HL-60/S4 treated with phorbol 12-myristate 13-acetate at 8.2 ng/mL for 4 days and 3 days (cell line): Measurements from ENCODE around the gene ZRANB1.
"Not testable (repeated sequence)": the region's sequence is repeated elsewhere in the genome, so short reads cannot be mapped to it uniquely, and the experiment has no call there.

Experiments used
- in situ Hi-C: fragments of 300-500 bp; cut with MboI; formaldehyde crosslinking; loops from 2 replicates; pipeline ENCODE4 v1.15.0; 2022; ENCODE audit warnings: low sequenced_read_pairs

Gene ZRANB1

DNA sequence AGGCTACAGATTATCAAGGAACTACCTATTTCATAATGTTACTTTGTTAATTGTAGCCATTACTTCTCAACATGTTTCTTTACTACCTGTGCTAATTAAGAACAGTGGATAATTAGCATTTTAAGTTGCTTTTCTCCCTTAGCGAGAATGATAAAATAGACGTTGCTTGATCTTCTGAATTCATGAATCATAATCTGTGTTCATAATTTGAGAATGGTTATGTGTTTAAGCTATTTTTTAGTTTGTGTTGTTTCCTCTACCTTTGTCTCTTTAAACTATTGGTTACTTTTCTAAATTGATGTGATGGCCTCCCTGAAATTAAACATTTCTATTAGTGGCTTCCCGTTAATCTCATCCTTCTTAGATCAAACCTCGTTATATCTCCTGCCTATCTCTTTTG lies at the start of gene ZRANB1:
TSS of gene ZRANB1 (plus strand) at position 301 of the 400 bp plus-strand sequence. CDS start 371 bp downstream, outside the sequence.
- in situ Hi-C loops = no loop called here

DNA sequence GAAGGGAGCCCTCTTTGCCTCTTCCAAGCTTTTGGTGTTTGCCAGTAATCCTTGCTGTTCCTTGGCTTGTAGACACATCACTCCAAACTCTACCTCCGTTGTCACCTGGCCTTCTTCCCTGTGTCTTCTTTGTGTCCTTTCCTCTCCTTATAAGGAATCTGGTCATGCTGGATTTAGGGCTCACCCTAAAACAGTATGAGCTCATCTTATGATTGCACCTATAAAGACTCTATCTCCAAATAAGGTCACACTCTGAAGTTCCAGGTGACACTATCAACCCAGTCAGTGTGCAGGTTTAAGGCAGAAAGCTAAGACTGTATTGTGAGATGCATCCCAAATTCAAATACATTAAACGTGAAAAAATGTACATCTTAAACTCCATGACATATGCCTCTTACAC lies 49.0 kb upstream of the ZRANB1 start:
- in situ Hi-C loops = no loop called here

GRCh38 chr10:124894569-124895215 lies 47.2 kb upstream of the ZRANB1 start:
- in situ Hi-C loops = no loop called here

- in situ Hi-C loops = no loop called here
Observed at GRCh38 chr10:124896751-124897150, 45.2 kb upstream of the ZRANB1 start.

DNA sequence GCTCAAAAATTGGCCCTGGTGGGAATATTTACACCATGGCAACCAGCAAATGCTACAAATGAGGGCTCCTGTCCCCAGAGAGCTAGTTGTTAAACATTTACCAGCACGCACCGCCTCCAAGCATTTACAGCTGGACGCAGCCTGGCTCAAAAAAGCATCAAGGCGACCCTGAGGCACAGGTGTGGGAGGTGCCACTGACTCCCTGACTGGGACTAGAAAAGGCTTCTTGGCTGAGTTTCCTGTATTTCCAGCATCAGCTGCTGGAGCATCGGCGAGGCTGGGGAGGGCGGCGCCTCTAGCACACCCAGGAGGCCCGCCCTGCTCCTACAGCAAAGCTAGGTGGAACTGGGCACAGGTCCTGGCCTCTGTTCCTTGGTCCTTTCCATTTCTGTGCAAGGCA lies 43.5 kb upstream of the ZRANB1 start:
- in situ Hi-C loops = no loop called here

DNA sequence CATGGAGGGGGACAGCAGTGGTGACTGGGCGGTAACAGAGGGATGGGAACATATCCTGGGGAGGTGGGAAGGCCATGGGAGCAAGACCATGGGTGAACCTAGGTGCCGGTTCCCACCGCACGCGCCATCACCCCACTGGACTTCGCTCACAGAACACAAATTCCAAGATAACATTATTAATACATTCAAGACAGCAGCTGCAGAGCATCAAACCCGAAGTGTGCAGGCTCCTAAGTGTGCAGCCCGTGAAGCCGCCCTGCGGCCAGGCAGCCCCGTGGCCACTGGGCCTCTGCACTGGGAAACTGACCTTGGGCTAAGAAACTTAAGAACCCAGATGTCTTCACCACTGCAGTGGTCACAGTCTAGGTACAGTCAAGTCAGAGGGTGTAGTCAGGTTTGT lies 42.8 kb upstream of the ZRANB1 start:
- in situ Hi-C loops = no loop called here

- in situ Hi-C loops = no loop called here
Observed at GRCh38 chr10:124902462-124902861, 39.5 kb upstream of the ZRANB1 start.

- in situ Hi-C loops = no loop called here
Observed at GRCh38 chr10:124903111-124903510, 38.8 kb upstream of the ZRANB1 start.

DNA sequence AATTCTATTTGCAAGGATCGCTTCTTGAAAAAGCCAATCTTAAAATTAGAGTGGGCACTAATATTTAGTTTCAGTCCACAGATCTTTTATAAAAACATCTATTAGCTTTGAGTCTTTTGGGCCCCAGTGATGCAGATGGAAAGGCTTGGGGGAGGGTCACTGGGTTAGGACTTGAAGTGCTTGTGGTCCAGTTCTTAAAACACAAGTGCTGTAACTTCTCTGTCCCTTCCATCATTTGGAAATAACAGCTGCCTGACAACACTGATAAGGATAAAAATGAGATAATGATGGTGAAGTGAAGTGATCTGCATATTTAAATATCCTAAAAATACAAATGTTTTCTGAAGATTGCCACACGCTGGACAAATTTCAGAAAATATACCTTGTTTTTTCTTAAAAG lies 37.1 kb upstream of the ZRANB1 start:
- in situ Hi-C loops = no loop called here

DNA sequence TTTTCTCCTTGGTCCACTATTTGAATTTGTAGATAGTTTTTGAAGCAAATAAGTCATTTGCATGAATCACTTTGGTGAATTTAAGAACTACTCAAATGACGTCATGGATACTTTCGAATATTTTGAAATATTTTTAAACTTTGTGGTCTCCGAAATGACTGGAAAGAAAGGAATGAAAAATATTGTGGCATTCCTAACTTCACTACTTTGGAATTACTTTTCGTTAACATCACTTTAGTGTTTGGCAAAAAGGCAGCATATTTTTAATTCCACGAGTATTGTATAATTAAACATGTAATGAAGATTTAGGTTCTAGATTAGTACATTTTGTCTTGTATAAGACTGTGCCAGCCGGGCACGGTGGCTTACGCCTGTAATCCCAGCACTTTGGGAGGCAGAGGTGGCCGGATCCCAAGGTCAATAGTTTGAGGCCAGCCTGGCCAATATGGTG lies 35.3 kb upstream of the ZRANB1 start:
- in situ Hi-C loops = no loop called here

GRCh38 chr10:124909563-124909962 lies 32.4 kb upstream of the ZRANB1 start:
- in situ Hi-C loops = no loop called here

- in situ Hi-C loops = no loop called here
Observed at GRCh38 chr10:124911124-124912067, 30.5 kb upstream of the ZRANB1 start.

GRCh38 chr10:124912101-124912886 lies 29.6 kb upstream of the ZRANB1 start:
- in situ Hi-C loops = no loop called here

GRCh38 chr10:124913167-124913566 lies 28.8 kb upstream of the ZRANB1 start:
- in situ Hi-C loops = no loop called here

DNA sequence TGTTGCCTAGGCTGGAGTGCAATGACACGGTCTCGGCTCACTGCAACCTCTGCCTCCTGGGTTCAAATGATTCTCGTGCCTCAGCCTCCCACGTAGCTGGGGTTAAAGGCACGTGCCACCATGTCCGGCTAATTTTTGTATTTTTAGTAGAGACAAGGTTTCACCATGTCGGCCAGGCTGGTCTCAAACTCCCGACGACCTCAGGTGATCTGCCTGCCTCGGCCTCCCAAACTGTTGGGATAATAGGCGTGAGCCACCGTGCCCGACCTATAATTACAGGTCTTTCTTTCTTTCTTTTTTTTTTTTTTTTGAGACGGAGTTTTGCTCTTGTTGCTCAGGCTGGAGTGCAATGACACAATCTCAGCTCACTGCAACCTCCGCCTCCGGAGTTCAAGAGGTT lies 27.5 kb upstream of the ZRANB1 start:
- in situ Hi-C loops = not testable (repeated sequence)

DNA sequence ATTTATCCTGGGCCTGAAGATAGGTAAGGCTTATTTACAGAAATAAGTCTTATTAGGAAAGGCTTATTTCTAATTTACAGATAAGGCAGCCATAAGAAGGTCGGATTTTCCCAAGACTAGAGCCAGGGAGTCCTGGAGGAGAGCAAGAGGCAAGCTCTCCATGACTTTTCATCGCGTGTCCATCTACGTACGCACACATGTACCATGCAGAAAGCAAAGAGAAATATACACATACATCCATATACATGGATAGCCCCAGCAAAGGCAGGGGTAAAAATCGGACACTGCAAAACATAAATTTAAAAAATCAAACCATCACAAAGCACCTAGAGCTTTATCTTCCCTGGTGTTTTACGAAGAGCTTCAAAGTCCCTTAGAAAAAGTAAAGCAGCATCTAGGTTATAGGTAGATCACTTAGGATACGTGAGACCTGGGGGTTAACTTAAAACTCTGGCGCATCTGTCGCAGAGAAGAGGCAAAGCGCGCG lies 25.8 kb upstream of the ZRANB1 start:
- in situ Hi-C loops = no loop called here

DNA sequence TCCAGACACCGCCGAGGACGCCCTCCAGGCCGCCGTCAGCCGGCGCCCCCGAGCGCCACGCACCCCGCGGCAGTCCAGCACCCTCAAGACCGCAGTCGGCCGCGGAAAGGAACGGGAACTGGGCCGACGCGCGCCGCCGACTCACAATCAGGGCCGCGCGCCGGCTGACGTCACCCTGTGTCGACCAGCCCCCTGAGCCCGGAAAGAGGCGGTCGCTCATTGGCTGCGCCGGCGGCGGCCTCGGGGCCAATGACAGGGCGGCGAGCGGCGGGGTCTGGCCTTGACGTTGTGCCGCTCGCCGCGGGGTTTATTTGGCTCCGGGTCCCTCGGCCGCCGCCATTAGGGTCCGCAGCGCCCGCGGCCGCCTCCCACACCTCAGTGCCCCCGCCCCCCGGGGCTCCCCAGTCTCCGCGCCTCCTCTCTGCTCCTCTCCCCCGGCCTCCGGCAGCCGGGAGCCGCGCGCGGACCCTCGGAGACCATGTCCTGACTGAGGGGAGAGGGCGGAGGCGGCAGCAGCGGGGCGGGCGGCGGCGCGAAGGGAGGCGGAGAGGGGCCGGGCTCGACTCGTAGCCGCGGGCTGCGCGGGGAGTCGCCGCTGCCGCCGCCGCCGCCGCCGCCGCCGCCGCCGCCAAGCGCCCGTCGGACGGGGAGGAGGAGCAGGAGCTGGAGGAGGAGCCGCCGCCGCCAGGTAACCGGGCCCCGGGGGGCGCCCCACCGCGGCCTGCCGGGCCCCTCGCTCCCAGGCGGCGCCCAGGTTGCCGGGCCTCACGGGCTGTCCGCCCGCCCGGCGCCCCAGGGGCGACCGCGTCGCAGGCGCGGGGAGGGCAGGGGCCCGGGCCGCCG lies 25.1 kb upstream of the ZRANB1 start:
- in situ Hi-C loops = no loop called here

DNA sequence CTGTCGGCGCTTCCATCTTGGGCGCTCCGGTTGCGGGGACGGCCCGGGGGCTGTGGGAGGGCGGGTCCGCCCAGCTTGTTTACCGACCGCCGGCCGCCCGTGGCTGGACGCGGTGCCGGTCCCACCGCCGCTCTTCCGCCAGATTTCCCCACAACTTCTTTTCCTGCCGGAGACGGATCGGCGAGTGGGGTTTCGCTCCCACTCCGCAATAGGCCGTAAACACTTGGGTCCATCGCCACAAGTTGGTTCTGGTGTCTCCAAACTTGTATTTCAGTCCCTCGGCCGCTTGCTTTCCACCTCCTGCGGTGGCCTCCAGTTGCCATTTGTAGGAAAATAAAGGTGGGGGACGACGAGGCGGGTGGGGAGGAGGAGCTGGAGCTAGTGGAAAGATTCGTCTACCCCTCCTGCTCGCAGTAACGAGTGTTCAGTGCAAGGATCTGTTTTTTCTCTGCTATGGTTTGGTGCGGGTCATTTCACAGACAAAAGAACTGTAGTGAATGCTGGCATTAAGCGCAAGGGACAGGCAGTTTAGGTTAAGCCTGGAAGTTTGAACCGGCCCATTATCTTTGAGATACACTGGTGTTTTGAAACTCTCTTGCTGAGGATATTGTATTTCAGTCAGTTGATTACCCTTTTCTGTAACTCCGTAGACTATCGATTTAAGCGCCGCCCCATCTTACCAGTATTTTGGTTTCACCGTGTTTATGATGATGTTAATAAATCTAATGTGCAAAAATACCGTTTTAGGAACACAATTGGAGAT lies 24.3 kb upstream of the ZRANB1 start:
- in situ Hi-C loops = no loop called here

GRCh38 chr10:124918191-124918830 lies 23.6 kb upstream of the ZRANB1 start:
- in situ Hi-C loops = no loop called here
